Stimulated activated CD8-positive, alpha-beta memory T cell treated with anti-CD3 and anti-CD28 coated beads, Interleukin-4, amount 100 ng/mL, for 4 hours (primary cell): Measurements from ENCODE around the gene HTRA3.

Source experiments
- DNase-seq, 2 donors: peaks; one replicate each; pipeline ENCODE4 v3.0.0-alpha.2; 2020; ENCODE audit warnings: low read depth in 2 of 2, low spot score in 1 of 2

Gene HTRA3

DNA sequence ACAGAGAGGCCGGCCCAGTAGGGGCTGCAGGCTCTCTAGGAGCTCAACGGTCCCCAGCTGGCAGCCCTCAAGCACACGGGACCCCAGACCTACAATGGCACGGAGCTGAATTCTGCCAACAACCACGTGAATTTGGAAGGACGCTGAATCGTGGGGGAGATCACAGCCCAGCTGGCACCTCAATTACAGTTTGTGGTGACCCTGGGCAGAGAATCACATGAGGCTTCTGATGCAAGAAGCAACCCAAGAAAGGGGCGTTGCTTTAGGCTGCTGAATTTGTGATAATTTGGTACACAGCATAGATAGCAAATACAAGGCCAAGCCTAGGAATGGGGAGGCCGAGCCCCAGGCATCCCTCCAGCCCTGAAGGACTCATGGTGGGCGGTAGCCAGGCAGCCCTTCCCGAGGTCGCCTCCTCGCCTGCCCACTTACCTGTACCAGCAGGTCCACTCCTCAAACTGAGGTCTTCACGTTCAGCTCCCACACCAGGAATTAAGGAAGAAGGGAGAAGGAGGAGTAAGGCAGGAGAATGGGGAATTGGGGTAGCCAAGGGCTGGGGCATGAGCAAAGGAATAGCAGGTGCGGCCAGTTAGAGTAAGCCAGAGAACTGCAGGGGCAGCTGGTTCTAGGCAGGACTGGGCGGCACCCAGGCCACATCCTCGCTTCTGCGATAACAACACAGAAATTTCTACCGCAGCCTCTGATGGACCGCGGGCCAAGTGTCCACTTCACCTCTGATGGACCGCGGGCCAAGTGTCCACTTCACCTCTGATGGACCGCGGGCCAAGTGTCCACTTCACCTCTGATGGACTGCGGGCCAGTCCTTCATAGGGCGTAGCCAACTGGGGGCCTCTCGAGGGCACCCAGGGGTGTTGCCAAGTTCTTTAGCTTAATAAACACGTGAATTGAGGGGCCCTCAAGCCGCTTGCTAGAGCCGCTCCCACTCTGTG, 23.4 kb upstream of the HTRA3 start:
- DNase-seq: no peak

DNA sequence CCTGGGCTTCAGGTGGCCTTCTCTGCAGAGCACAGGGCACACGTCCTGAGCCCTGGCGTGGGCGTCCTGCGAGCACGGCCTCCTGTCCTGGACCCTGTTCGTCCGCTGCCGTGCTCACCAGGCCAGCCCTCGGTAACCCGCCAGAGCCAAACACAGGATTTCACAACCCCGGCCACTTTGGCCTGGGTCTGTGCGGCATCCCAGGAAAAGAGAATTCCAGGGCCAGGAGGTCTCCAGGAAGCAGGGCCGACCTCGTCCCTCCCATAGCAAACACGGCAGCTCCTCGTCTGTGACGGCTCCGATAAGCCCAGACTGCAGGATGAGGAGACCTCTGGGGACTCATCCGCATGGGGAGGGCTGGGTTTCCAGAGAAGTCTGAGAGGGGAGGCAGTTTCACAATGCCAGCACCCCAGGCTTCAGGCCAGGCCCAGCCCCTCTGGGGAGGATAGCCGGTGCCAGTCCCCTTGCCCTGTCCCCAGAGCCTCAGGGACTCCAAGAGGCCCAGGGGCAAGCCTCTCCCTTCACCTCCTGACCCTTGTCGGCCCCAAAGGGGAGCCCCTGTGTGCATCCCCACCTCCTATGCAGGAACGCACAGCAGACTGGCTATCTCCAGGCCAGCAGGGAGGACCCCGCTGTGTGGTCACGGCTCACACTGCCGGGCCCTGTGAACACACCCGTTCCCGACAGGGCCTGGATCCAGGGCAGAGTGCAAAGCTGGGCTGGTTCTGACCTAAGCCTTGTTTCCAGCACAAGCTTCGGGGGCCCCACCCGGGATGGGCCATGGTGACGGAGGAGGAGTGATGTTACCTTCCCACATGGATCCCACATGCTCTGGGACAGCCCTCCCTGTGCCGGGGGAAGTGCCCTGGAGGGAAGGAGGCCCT, 22.3 kb upstream of the HTRA3 start:
- no peak for DNase-seq

DNA sequence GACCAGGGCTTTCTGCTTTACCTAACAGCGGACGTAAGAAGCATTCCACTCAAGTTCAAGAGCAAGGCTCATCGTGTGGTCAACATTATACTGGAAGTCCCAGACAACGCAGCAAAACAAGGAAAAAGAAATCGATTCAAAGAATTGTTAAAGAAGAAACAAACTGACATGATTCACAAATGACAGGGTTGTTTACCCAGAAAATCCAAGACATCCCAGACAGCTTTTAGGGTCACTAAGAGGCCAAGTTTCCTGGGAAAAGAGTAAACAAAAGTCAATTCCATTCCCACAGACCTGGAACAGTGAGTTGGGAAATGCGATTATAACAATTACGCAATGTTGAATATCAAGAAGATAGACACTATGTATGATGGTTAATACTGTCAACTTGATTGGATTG, 21.5 kb upstream of the HTRA3 start:
- DNase-seq: no peak

DNA sequence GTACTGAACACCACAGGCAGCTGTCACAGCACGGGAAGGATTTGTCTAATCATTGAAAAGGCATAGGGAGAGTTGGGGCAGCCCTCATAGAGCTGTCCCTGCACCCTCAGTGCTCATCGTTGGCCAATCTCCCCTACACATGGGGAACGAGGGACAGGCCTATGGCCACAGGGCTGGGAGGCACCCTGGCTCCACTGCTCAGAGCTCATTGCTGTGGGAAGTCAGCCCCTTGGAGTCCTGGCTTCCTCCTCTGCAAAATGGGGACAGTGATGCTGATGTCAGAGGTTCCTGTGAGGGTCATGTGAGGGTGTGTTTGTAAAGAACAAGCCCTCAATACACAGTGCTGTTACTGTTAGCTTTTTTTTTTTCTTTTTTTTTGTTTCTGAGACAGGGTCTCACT, 19.3 kb upstream of the HTRA3 start:
- DNase-seq: no peak

DNA sequence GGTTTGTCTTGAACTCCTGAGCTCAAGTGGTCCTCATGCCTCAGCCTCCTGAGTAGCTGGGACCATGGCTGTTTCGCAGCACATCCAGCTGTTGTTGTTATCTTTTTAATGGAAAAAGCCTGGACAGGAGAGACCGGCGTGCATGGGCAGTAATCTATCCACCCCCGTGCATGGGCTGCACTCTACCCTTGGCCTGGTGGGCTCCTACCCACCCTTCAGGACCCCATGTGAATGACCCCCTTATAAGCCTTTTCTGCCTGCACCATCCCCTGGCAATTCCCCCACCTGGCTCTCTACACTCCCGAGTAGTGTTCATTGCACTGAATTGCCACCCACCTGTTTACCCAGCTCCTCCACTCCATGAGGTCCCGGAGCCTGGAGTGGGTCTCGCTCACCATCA, 18.9 kb upstream of the HTRA3 start:
- no peak for DNase-seq

DNA sequence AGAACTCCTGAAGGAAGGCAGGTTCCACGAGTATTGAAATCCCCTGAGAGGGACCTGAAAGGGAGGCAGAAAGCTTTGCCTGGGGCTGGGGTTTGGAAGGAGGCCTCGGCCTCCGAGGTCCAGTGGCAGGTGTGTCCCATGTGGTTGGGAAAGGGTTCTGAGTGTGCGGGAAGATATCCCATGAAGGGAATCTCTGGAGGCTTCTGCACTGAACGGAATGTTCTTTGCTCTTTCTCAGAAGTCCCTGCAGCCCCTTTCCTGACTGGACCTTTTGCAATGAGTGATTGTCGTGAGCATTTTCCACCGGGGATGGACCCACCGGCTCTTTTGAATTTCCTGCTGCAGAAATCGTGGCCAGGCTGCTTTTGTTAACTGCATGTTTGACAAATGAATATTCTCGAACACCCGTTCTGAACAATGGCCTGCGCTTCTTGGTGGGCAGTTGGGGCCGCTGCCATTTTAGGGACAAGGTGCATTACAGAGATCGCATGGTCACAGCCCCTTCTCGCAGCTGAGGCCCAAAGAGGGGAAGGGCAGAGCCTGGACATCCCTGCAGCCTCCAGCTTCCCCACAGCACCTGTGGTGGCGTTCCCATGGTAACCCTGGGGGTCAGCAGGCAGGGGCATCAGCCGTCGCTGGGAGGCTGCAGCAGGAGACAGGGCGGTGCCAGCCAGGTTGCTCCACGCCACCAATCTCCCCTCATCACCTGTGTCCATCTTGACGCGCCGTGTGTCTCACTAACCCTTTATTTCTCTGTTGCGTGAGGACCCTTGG, 18.3 kb upstream of the HTRA3 start:
- DNase-seq: no peak

DNA sequence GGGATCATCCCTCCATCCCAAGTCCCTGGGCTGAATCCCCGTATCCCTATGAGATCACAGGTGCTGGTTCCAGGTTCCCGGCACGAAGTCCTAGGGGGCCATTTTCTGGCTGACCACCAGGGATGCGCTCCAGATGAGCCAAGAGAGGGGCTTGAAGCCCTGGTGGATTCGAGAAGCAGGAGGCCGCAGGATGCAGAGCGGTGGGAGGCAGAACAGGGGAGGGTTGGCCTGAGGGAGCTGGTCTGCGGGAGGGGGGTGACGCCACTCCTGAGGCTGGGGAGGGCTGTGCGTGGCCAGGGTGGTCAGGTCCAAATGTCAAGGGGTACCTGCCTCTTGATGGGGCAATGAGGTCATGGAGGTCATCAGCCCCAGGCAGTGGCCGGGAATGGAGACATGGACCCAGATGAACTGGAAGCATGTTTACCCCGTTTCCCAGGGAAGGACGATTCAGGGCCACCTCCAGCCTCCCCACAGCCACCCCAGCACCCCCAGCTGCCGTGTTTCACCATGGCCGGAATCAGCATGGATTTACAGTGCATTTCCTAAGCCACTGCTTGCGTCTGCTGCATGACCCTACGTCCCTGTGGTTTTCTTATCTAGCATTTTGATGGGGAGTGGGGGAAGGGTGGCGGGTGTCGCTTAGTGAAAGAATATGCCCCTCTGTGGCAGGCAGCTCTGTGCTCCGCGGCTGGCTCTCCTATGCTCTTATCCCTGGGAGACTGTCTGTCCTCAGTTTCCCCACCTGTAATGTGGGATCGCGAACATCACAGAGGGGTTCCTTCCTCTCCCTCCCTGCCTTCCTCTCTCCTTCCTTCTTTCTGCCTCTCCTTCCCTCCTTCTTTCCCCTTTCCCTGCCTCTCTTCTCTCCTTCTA, 17.0 kb upstream of the HTRA3 start:
- DNase-seq: no peak

DNA sequence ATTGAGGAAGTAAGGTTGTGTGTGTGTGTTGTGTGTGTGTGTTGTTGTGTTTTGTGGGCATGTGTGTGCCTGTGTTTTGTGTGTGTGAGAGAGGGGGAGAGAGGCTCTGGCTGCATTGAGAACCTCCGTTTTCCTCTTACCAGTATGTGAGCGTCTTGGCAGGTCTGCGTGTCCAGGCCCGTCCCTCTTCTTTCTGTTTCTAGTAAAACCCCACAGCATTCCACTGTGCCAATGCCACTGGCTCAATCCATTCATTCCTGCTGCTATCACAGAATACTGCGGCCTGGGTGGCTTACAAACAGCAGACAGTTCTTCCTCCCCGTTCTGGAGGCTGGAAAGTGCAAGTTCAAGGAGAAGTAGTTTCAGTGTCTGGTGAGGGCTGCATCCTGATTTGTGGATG, 15.5 kb upstream of the HTRA3 start:
- no peak for DNase-seq

DNA sequence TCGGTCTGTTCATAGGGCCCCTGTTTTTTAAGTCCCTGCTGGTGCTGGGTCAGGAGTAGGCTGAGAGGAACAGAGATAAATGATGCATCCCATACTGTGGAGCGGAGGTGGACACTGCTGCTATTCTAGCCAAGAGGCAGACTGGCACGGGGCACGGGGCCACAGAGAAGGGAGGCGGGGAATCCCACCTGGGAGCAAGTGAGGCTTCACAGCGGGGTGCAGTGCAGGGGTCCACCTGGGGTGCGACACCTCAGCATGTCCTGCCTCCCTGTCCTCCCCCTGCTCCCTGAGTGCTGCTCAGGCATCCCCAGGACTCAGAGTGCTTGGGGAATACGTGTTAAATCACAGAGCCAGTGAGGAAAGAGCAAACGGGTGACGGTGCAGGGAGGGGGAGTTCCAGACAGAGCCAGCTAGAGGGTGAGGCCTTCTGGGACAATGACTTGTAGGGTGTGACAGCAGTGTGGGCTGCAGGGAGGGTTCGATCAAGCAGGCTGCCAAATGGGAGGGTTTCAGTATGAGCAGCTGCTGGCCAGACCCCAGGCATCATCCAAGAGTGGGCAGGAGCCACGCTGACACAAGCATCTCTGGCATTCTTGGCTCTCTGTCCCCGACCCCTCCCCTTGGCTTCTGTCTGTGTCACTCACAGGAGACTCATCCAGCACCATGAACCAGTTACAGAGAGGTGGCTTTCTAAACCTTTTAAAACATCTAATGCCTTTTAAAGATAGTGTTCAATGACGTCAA, 13.7 kb upstream of the HTRA3 start:
- no peak for DNase-seq

DNA sequence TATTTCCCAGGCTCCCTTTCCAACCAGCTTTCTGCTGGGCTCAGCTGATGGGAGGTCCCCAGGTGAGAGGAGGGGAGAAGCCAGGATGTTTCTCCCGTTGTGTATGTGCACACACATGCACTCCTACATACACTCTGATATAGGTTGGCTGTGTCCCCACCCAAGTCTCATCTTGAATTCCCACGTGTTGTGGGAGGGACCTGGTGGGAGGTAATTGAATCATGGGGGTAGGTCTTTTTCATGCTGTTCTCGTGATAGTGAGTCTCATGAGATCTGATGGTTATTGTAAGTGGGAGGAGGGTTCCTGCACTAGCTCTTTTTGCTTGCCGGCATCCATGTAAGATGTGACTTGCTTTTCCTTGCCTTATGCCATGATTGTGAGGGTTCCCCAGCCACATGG, 11.7 kb upstream of the HTRA3 start:
- DNase-seq: no peak

DNA sequence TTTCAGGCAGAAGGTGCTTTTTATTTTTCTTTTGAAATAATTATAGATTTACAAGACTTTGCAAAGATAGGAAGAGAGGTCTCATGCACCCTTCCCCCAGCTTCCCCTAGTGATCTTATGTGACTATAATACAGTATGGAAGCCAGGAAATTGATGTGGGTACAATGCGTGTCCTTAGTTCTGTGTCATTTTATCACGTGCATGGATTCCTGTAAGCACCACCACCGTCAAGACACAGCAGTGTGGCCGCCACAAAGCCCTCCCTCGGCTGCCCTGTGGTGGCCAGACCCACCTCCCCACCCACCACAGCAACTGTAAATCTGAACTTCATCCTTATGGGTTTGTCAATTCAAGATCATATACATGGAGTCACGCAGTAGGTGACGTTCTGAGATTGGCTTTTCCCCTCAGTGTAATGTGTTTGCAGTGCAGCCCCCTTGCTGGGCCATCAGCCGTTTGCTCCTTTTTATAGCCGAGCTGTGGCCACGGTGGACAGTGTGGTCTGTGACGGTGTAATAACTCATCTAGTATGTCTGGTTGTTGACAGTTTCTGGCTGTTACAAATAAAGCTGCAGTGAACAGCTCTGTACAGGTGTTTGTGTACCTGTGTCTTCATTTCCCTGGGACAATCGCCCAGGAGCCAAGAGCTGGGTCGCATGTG, 10.9 kb upstream of the HTRA3 start:
- no peak for DNase-seq

DNA sequence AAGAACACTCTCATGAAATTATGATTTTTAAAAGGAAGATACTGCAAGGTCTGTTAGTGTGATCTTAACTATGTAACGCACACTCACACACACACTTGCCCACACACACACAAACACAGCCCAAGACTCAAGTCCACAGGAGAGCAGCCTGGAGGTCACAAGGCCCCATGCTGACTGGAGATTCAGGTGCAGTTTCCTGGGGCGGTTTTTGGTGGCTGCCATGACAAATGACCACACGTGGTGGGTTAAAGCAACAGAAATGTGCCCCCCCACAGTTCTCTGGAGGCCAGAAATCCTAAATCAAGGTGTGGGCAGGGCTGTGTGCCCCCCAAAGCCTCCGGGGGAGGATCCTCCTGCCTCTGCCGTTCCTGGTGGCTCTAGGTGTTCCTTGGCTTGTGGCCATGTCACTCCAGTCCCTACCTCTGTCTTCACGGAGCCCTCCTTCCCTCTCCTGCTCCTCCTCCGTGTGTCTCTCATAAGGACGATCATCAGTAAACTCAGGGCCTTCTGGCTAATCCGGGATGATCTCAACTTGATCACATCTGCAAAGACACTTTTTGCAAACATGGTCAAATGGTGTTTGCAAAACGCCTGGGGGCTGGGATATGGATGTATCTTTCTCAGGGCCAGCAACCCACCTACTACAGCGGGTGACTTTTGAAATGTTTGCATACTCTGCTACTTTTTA, 9.7 kb upstream of the HTRA3 start:
- DNase-seq: no peak

DNA sequence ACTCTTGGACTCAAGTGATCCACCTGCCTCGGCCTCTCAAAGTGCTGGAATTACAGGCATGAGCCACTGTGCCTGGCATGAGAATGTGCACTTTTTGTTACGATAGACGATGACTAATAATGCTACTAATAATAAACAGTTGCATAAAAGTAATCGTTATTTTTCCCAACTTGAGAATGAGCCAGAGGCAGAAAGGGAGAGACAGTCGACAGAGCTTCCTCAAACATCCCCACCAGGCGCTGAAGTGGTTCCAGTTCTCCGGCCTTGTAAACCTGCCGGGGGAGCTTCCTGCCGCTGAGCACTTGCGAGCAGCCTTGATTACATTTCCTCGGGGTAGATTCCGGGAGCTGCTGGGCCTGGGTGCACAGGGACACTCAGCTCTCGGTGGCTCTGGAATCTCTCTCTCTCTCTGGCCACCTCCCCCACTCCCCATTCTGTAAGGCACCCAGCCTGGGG, 8.9 kb upstream of the HTRA3 start:
- no peak for DNase-seq

DNA sequence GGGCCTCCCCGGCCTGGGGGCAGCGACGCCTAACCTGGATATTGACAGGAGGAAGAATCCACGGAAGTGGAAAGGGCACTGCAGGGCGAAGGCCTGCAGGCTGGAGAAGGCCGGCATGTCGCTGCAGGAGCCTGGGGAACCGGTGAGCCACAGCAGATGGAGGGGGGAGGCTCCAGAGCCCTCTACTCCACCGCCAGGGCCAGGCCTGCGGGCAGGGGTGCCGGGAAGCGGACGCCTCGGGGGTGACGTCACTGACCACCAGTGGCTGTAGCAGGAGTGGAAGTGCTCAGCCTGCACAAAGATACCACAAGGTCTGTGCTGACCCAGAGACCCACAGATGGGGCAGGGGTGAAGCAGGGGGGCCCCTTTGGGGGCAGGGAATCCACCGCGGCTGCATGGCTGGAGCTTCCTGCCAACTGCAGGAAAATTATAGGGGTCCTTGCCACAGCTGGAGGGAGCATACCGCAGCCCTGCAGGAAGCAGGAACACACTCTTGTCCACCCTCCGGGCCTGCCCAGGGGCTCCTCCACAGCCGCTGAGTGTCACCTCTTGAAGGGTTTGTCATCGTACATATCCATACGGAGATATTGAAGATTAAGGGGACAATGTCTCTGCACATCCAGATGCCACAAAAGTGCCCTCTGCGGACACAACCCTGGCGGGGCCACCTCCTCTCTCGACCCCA, 7.6 kb upstream of the HTRA3 start:
- no peak for DNase-seq

DNA sequence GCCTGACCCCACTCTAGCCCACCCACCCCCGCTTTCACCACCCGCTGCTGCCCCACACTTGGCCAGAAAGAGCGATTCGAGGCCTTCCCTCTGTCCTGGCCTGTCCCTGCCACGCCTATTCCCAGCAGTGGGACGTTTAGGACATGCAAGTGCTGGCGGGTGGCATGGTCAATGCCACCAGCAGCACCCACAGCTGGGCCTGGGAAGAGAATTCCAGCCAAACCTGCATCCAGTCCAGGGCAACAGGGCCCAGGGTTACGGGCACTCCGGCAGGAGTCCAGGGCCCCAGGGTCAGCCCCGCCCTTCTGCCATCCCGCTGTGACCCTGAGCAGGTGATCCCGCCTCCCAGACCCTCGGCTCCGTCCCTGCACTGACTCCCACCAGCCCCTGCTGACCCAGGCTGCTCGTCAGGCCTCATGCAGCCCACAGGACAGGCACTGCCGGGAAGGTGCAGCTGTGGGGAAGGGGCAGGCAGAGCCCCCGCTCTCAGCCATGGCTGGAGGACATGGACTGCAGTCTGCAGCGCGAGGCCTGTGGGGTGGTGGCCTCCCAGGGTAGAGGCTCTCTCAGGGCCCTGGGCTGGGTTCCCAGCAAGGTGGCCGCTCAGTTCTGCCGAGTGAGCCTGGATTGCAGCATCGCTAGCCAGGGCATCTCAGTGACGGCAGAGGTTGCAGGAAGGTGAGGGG, 6.8 kb upstream of the HTRA3 start:
- DNase-seq: no peak

DNA sequence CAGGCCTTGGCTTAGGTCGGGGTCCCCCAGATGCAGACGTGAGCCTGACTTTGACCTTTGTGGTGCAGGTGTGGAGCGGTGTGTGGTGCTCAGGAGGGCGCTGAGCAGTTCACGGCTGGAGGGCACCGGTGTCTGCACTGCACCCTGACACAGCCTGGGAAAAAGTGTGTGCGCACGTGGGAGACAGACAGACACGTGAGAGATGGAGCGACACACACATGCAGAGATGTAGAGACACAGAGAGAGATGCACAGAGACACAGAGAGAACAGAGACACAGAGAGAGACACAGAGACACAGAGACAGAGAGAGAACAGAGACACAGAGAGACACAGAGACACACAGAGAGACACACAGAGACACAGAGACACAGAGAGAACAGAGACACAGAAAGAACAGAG, 6.2 kb upstream of the HTRA3 start:
- DNase-seq: no peak

DNA sequence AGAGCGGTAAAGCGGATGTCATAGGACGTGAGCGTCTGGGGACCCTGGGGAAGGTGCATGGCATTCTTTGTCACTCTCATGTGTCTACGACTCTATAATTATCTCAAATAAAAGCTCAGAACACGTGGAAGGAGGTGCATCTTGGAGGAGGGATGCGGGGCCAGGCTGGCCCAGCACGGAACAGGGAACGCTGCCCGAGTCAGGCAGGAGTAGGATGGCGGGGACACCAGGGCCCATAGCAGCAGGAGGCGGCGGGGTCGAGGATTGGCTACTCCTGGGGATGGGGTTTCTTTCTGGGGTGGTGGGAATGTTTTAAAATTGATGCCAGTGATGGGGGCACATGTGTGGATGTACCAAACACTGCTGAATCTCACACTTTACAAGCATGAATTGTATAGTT, 5.4 kb upstream of the HTRA3 start:
- DNase-seq: no peak
